HG03520 (cell line): ENCODE data around the gene ANK2.

Experiments used
- ATAC-seq: cut with Tn5 transposase; IDR thresholded peaks from one replicate; pipeline ENCODE4 v1.9.1; 2021; ENCODE audit warnings: mild to moderate bottlenecking, moderate library complexity; ENCODE audit not compliant: unreplicated experiment

The ANK2 gene

DNA sequence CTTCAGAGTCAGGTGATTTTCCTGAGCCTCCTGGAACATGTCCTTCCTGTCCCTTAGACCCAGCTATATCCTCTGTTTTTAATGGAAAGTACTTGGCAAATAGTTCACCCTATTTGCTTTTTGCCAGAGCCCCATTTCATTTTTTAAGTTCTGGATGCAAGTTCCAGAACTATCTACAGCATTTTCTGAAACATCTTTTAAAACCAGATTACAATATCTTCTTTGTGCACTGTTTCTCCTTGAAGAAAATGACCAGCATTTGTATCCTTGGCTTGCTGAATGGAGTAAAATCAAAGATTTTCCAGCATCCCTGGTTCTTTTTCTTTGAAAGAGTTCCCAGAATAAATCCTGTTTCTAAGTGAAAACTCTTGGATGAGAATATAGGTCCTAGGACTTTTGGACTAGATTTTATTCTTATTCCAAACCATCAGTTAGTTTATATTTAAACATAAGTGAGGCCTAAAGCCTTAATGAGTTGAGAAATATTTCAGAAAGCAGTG lies 224.3 kb downstream of the ANK2 start:
- ATAC-seq: no peak

DNA sequence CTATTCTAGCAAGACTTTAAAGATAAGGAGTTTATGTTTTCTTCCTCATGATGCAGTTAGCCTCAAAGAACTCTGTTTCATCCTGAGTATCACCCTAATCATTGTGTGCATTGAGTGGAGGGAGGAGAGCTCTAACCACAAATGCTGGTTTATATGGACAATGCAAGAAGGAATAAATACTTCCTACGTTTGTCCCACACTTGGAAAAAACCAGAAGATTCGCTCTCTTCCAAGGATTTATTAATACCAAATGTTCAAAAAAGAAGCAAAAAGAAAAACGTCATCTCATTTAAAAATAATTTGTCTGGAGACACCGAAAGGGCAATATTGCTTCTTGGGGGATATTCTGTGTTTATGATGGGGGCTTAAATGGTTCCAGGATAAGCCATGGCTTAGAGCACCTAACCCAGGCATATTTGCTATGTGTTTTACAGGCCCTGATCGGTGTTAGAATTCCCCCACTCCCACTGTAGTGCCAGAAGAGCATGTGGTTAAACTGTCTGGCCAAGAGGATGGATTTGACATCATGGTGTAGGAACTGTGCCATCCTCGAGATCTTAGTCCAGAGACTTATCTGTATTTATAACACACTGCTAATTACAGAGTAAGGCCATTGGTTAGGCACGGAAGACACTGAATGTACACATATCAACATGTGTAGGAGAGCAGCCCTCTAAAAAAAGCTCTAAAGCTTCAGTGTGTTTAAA lies 227.2 kb downstream of the ANK2 start:
- no peak for ATAC-seq

DNA sequence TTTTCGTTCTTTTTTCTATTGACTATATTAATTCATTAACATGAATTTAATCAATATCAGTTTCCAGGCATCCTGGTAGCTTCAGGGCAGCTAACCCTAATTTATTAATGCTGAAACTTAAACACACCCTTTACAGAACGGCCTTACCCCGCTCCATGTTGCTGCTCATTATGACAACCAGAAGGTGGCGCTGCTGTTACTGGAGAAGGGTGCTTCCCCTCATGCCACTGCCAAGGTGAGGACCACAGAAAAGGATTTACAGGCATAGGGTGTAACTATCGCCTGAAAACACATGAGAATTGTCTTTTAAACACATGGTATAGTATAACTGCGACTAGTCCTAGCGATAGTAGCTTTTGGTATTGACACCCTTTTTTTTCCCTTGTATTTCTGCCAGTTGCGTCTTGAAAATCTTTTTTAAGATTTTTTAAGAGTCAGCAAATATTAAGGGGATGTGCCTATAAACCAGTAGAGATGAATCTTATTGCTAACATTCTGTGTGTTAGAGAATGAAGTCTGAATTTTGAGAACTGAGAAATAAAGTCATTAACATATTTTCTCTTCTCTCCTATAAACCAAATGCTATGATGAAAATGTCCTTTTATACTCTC lies 229.0 kb downstream of the ANK2 start:
- ATAC-seq: peak; percentile 98

DNA sequence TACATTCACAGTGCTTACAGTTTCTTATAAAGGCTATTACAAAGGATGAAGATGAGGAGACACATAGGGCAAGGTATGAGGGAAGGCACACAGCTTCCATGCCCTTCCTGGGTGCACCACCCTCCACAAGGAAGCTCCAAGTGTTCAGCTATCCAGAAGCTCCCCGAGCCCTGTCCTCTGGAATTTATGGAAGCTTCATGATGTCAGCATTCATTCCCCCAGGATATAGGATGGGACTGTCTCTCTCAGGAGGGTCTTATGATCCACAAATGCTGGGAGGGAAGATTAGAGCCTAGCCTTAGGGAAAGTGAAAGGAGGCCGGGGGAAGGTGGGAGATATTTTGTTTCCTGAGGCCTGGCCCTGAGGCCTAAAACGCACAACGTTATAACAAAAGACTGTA lies 236.0 kb downstream of the ANK2 start:
- no peak for ATAC-seq

DNA sequence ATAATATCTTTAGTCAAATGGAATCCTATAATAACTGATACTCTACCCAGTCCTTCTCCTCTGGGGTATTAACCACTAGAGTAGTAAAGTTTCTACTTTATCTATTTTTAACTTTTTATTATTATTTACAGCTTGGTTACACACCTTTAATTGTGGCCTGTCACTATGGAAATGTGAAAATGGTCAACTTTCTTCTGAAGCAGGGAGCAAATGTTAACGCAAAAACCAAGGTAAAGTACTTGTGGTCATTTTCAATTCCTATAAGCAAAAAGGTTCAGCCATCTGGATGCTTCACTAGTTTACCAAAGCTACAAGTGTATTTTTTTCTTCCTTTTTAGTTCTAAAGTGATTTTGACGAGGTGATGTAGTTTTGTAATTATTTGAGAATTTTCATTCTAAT lies 238.8 kb downstream of the ANK2 start:
- no peak for ATAC-seq

DNA sequence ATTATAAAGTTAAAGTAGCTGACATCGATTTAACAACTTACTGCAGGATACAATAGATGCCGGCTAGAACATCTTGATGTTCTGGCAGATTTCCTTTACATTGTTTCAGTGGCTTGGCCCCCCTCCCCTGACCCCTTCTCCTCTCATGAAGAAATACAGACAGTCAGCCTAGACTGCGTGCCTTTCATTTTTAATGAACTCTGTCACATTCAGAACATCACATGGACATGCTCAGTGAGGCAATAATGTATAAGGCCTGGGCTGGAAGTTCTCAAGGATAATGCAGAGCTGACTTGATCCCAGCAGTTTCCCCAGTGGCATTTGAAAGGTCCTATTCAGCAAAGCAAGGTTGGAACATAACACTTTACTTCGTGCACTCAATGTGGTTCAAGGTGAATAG lies 239.2 kb downstream of the ANK2 start:
- no peak for ATAC-seq

DNA sequence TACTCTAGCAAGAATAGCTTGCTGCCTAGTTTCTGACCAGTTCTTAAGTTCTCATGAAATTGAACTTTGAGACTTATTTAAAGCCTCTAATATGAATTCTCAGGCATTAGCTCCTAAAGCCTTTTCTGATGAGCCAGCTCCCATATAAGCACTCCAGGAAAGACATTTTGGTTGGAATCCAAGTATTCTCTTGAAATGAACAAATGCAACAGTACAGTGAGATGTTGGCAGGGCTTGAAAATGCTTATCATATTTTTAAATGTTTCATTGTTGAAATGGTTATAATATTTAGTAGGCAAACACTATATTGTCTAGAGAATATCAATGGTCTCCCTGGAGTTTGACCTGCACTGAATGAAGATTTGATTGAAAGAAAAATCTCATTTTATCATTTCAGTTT lies 240.3 kb downstream of the ANK2 start:
- ATAC-seq: no peak

DNA sequence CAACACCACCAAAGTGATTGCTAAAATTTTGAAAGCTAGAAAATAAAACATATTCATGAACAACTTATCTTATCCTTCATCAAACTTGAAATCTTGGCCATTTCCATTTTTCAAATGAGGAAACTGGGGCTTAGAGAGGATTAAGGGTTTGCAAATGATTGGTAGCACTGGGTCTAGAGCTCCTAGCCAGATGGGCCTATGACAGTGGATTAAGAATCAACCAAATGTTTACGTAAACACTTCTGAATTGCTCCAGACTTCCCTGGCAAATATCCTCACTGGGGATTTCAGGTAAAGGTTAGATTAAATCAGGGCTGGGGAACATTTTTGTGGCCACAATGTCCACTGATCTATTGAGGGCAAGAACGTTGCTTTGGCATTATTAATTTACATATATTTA lies 241.2 kb downstream of the ANK2 start:
- no peak for ATAC-seq

DNA sequence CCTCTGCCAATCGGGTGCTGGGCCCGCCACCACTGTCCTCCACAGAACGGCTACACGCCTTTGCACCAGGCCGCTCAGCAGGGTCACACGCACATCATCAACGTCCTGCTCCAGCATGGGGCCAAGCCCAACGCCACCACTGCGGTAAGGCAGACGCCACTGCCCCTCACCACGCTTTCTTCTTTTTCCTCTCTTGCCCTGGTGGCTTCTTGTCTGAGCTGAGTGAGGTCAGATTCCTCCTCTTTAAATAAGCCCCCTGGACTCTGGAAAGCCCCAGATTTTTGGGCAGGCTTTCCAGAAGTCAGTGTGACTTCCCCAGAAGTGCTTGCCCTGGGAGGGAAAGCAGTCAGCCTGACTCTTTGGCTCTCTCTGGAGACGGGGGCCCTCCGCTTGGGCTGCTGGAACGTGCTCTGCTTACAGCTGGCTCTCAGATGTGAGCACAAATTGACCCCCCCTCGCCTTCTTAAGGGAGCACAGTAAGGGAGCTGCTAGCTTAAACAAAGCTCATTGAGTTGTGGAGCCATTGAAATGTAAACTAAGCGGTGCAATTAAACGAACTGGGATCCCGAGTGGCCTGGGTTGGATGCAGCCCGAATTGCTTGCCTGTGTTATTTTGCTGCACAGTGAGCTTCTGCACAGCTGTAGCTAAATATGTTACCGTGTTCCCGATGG lies 243.1 kb downstream of the ANK2 start:
- ATAC-seq: no peak

DNA sequence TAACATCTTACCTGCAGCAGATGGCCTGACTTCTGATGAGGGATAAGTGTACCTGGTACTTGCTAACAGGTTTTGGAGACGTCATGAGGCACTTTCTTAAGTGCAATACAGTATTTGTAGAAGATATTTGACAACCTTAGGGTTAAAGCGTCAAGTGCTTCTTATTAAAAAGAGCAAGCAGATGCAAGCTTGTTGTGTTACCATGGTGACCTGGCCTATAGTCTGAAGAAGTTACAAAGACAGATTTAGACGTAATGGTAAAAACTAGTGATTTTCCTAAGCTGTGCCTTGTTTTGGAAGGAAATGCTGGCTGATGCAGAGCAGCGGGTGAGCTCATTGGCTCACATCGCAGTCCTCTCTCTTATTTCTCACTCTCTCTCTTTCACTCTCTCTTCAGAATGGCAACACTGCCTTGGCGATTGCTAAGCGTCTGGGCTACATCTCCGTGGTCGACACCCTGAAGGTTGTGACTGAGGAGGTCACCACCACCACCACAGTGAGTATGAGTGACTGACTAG lies 243.6 kb downstream of the ANK2 start:
- ATAC-seq: no peak

DNA sequence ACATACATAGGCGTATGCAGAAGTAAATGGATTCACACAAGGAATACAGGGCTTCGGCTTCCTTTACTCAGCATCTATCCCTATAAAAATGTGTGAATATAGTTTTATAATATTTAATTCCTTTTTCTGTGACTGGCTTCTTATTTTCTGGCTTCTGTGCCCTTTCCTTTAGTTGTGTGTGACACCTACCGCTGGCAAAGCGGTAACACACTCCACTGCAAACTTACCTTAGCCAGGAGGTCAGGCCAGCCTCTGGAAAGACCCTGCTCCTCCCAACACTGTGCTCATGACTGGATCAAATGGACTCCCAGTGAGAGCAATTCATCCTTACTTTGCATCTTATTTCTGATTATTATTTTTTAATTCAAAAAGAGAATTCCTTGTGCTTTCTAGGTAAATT lies 244.2 kb downstream of the ANK2 start:
- no peak for ATAC-seq

DNA sequence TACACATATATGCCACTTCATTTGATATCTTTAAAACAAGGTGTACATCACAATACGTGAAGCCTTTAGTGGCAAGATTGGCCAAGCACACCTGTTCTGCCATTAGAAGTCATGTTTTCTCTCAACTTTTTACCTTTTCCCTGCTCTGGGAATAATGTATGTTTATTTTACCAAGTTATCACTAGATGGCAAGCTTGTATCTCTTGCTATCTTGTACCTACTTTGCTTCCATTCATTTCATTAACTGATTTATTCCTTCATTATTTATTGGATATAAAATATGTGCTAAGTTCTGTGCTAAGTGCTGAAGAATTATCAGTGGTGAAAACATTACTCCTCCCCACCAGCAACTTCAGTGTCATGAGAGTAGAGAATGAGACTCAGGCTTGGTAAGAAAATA lies 245.5 kb downstream of the ANK2 start:
- no peak for ATAC-seq

DNA sequence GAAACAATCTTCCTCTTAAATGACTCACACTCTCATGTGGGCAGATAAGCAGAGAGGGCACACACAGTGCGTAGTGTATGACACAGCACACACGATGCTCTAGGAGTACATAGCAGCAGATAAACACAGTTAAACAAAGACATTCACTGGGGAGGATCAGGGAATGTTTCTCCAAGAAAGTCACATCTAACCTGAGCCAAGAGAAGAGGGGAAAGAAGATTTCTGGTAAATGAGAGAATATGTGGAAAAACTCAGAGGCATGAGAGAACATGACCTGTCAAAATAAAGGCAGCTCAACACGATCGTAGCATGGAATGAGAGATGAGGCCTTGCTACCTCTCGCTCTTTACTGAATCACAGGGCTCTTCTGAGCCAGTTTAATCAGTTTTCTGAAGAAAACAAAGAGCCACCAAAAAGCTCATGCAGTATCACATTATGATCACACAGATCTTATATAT lies 251.0 kb downstream of the ANK2 start:
- no peak for ATAC-seq

DNA sequence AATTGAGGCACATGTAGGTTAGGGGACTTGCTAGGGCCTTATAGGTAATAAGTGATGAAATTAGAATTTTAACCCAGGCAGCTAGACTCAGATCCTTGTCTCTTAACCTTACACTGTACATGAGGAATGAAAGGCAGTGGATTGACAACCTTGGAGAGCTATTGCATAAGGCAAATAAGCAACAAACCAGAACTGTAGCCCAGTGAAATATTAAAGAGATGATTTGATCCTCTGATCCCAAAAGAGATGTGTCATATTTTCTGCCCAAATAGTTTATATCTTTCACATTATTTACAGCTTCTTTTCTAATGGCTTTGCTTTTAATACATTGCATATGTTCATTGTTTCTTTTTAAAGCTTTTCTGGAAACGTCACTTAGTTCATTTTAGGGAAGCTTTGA lies 252.6 kb downstream of the ANK2 start:
- ATAC-seq: no peak

DNA sequence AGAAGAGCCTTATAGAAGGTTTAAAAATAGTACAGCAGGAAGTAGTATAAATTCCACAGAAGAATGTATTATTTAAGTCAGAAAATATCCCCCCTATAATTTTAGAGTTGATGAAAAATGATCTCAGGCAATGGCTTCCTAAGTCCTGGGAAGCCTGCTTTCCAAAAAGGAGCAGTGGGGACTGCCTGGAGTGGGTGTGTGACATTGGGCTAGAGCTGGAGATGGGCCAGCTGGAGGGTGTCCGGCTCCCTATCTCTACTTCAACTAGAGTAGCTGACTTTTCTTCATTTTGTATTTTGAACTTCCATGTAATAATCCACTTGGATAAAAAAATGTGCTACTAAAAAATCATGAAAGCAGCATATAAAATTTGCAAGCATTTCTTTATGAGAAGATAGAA lies 253.9 kb downstream of the ANK2 start:
- ATAC-seq: no peak

DNA sequence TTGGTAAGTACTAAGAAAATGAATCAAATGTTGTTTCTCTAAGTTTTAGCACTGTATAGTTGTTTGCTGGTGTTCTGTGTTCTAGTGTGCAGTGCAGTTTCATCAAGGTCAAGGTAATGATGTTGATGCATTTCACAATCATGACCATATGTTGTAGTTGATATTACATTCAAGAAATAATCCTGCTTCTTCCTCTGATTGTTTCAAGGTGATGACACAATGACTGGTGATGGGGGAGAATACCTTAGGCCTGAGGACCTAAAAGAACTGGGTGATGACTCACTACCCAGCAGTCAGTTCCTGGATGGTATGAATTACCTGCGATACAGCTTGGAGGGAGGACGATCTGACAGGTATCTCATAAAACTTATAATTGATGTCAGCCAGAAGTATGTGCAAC lies 261.6 kb downstream of the ANK2 start:
- ATAC-seq: no peak

DNA sequence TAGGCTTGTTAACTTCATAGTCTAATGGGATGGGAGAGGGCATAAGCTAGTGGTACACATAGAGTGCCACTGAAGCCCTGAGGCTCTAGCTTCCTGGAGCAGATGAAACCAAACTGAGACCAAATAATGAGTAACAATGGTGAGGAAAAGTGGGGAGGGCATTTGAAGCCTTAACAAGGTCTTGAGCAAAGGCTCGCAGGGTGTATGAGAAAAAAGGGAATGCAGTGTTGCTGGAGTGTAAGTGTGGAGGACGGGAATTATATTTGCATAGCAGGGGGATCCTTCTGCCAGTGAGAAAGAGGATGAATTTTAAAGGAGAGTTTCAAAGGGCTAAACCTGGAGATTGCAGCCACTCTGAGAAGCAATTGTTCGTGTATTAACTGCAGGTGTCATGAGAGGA lies 263.1 kb downstream of the ANK2 start:
- ATAC-seq: no peak

DNA sequence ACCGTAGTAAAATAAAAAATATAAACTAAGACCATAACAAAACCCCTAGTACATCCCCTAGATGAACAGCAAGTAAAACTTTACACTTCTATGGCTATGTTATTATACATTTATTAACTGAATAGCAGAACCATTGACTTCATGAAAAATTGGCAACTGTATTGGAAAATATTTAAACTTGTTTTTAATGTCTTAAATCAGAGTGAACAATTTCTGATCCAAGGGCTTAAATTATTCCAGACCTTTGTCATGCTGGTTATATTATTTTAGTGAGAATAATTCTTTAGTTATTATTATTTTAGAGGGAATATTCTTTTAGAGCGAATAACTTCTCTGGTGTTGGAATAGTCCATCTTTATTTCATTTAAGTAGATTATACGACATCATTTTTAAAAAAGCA lies 265.0 kb downstream of the ANK2 start:
- no peak for ATAC-seq

DNA sequence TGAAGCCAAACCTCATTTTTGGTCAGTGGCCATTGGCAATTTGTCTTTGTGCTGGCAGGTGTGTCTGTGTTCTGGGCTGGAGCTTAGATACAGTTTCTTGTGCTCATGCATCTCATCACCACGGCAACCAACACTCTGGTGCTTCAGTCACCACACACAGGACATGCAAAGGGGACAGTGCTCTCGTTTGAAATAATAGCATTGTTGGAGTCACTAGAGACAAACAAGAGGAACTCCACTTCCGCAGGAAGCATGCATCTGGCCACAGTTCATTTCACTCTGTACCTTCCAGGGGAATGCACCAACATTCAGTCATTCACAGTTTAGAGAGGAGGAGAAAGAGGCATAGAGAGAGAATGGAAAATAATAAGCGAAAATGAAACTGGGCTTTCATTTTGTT lies 267.4 kb downstream of the ANK2 start:
- peak; percentile 98 for ATAC-seq

DNA sequence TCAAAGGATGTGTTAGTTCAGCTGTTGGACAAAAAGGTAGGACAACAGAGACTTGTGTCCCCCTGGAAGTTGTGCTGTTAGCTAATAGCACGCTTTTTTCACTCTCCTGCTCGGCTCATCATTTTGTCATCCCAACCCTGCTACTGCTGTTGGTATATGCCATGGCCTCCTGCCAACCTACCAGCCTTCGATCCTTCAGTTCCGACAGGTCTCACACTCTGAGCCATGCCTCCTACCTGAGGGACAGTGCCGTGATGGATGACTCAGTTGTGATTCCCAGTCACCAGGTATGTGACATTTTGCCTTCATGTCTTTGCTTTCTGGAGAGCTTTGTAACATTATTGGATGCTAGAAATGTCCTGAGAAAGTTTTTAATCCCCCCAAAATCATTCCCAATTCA lies 268.1 kb downstream of the ANK2 start:
- ATAC-seq: no peak

DNA sequence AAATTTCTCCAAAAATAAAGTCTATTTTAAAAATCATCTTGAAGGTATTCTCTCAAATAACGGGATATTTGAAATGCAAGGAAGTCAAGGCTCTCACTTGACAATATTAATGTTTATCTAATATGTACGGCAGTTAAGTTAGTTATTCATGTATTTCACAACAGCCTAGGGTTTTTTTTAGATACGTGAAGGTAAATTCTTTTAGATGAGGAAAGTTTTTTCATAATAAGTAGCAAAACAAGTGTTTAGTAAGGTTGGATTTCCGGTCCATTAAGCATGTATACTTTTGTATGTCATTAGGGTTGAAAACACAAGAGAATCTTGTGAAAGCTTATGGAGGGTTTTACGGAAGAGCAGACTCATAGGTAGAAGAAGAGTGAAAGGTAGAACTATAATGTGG lies 273.3 kb downstream of the ANK2 start:
- no peak for ATAC-seq
